ENCODE measurements around the gene GBF1.

GRCh38 chr10:102416695-102417094 is 171.4 kb downstream of the GBF1 start:
- no peak for TF ChIP-seq CTCF (IDR thresholded peaks at IDR 0.05)
- no peak for TF ChIP-seq EZH2 (IDR thresholded peaks at IDR 0.05; ENCODE audit: borderline replicate concordance, insufficient read depth, low read depth, low read length, poor library complexity, severe bottlenecking)
